ENCODE measurements around the gene RAE1.

DNA sequence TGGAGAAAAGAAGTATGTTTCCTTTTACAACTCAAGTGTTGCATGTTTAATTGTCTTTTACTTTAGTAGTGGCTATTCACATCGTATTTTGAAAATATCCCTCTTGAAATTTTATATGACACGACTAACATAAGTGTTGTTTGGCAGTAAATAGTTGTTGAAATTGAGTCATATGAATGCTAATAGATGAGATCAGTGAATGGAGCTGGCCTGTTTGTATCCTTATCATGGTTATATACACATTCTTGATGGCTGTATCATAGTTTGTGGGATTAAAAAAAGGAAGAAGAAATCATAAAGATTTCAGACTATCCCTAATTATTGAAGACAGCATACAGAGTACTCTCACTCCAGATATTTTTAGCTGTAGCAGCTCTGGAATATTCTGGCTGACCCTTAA lies 8.2 kb upstream of the RAE1 start:
- TF ChIP-seq, protein P1, sequence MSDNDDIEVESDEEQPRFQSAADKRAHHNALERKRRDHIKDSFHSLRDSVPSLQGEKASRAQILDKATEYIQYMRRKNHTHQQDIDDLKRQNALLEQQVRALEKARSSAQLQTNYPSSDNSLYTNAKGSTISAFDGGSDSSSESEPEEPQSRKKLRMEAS (IDR thresholded peaks at IDR 0.05) = no peak
- TF ChIP-seq EP300 (IDR thresholded peaks at IDR 0.05; ENCODE audit: borderline replicate concordance) (no peak), FOXM1 (IDR thresholded peaks at IDR 0.05; ENCODE audit: borderline replicate concordance, low read depth) (no peak), EGR1 (IDR thresholded peaks at IDR 0.05) (no peak), TAF1 (IDR thresholded peaks at IDR 0.05; ENCODE audit: low read depth) (no peak), REST (IDR thresholded peaks at IDR 0.05; ENCODE audit: low read depth) (no peak), YY1 (IDR thresholded peaks at IDR 0.05; ENCODE audit: low read depth) (no peak), RAD21 (IDR thresholded peaks at IDR 0.05; ENCODE audit: low read depth) (no peak), TEAD4 (IDR thresholded peaks at IDR 0.05) (no peak), CEBPB (IDR thresholded peaks at IDR 0.05) (no peak), ZBTB7A (IDR thresholded peaks at IDR 0.05; ENCODE audit: low read depth) (no peak), CREB1 (IDR thresholded peaks at IDR 0.05; ENCODE audit: low read depth) (no peak), NFIC (IDR thresholded peaks at IDR 0.05) (no peak)
